ENCODE measurements around the gene NOXO1. TPM values are rescaled to one million over a fixed set of nuclear protein-coding genes. Genes with fewer than 3 reads are reported as not detected.
A peak's percentile ranks its signal among the peaks of the same experiment; 100 is the strongest.

NOXO1 gene
- total and polyA plus RNA-seq, 9 of the 15 experiments (the other 6 are each of a cell fraction or from before 2014, with no cell fraction given), result not detected

GRCh38 chr16:1964506-1965395 lies 16.5 kb downstream of the NOXO1 start, which contains the start of gene RPS2 (continued):
- no peak for TF ChIP-seq ZNF512 (tag; IDR thresholded peaks at IDR 0.05)
- peak; percentile 86; the same call in 1 of the 2 replicates for TF ChIP-seq FOXP1 (CRISPR knock-in tag; IDR thresholded peaks at IDR 0.05)
- TF ChIP-seq TBP (optimal IDR thresholded peaks at IDR 0.05; ENCODE audit: low read depth, low read length), result no peak
- TF ChIP-seq BRCA1 (IDR thresholded peaks at IDR 0.05), result no peak
- TF ChIP-seq BRCA1 (CRISPR knock-in tag; IDR thresholded peaks at IDR 0.05), result peak; percentile 57; the same call in 1 of the 2 replicates
- 0 out of 2 replicates have a peak, but pooled peaks have one; percentile 11 for TF ChIP-seq ZBTB33 (CRISPR knock-in tag; IDR thresholded peaks at IDR 0.05)
- no peak; the same call in 1 of the 2 replicates for TF ChIP-seq ZNF764 (CRISPR knock-in tag; IDR thresholded peaks at IDR 0.05; ENCODE audit: low read depth)
- TF ChIP-seq MXI1 (IDR thresholded peaks at IDR 0.05; ENCODE audit: low read depth, low read length), result peak; percentile 72; the same call in 1 of the 2 replicates
- no peak for TF ChIP-seq ZNF282 (CRISPR knock-in tag; IDR thresholded peaks at IDR 0.05)
- no peak for TF ChIP-seq ZNF175 (CRISPR knock-in tag; IDR thresholded peaks at IDR 0.05; ENCODE audit: low read depth)
- TF ChIP-seq KHSRP (IDR thresholded peaks at IDR 0.05), result peak; percentile 60; the same call in 1 of the 2 replicates
- no peak for TF ChIP-seq CUX1 (CRISPR knock-in tag; IDR thresholded peaks at IDR 0.05)
- TF ChIP-seq ZNF277 (CRISPR knock-in tag; IDR thresholded peaks at IDR 0.05; ENCODE audit: borderline replicate concordance), result no peak
- TF ChIP-seq BHLHE40 (IDR thresholded peaks at IDR 0.05; ENCODE audit: low read length), result peak; percentile 84
- TF ChIP-seq ZNF79 (CRISPR knock-in tag; IDR thresholded peaks at IDR 0.05; ENCODE audit: low read depth), result no peak
- no peak for TF ChIP-seq NFE2 (IDR thresholded peaks at IDR 0.05; ENCODE audit: low read depth)
- no peak for TF ChIP-seq MTA2 (IDR thresholded peaks at IDR 0.05; ENCODE audit: low read depth)
- no peak for TF ChIP-seq CREBBP (IDR thresholded peaks at IDR 0.05; ENCODE audit: low read depth, low read length)

Measured in K562 (cell line).